Measurements from ENCODE around the gene RPIA.

- TF ChIP-seq CTCF (IDR thresholded peaks at IDR 0.05) (no peak), POLR2A (IDR thresholded peaks at IDR 0.05) (no peak)
Observed at GRCh38 chr2:88747990-88748389, 56.5 kb downstream of the RPIA start.

Measured in testis (tissue), 2 donors.